ENCODE measurements around the gene ERBB2.

Gene ERBB2

GRCh38 chr17:39704821-39705551 is 5.1 kb downstream of the ERBB2 start:
- no peak overlapping the region for H2AK5ac ChIP-seq (ENCODE audit: low read length)
- H3K4ac ChIP-seq (ENCODE audit: low read depth, low read length) = no peak overlapping the region
- peaks cover 57% of the 10 kb centered on the region for H3K79me2 ChIP-seq (ENCODE audit: control insufficient read depth, insufficient read depth, low read length)
- no peak overlapping the region for H3K18ac ChIP-seq (ENCODE audit: low read length)
- peaks cover 12% of the 10 kb centered on the region for H3K79me1 ChIP-seq (ENCODE audit: low read length)
- H3K4me3 ChIP-seq (ENCODE audit: low read length) = no peak overlapping the region
- H3K36me3 ChIP-seq (ENCODE audit: control insufficient read depth, insufficient read depth, low read length) = peaks cover 8% of the 10 kb centered on the region
- H2BK5ac ChIP-seq (ENCODE audit: low read length) = peak overlapping the region; percentile 4
- peak overlapping the region; percentile 3 for H3K9ac ChIP-seq (ENCODE audit: low read length)
- peak overlapping the region; percentile 80 for H3K56ac ChIP-seq (ENCODE audit: low read length)
- peak; percentile 45 for DNase-seq
- H3K23ac ChIP-seq (ENCODE audit: low read length) = peak overlapping the region; percentile 96
- no peak overlapping the region for H4K5ac ChIP-seq (ENCODE audit: low read length)
- no peak overlapping the region for H2BK15ac ChIP-seq (replicated peaks; ENCODE audit: low read depth)
- H2BK120ac ChIP-seq (ENCODE audit: low read depth, low read length) = no peak overlapping the region
- no peak overlapping the region for H3K27ac ChIP-seq (ENCODE audit: low read depth, low read length)
- peaks cover 12% of the 10 kb centered on the region for H3K4me1 ChIP-seq (ENCODE audit: control insufficient read depth, low read depth, low read length)
- no peaks in the 10 kb centered on the region for H3K27me3 ChIP-seq (ENCODE audit: insufficient read depth, low read length, poor library complexity)
- no CpG with 5 or more reads among the region's 11 CpGs for WGBS (ENCODE audit: extremely low coverage, insufficient coverage, low lambda C conversion rate)
- no peak overlapping the region for H3K4me2 ChIP-seq (ENCODE audit: low read length)
- no peak overlapping the region for H4K8ac ChIP-seq (ENCODE audit: low read depth, low read length)

GRCh38 chr17:39705786-39706348 is 6.0 kb downstream of the ERBB2 start:
- Histone ChIP-seq H3K79me2 (ENCODE audit: control insufficient read depth, insufficient read depth, low read length) (peaks cover 48% of the 10 kb centered on the region), H3K4me2 (ENCODE audit: low read length) (no peak overlapping the region), H3K27me3 (ENCODE audit: insufficient read depth, low read length, poor library complexity) (no peaks in the 10 kb centered on the region), H4K5ac (ENCODE audit: low read length) (no peak overlapping the region), H3K4me3 (ENCODE audit: low read length) (no peak overlapping the region), H3K4me1 (ENCODE audit: control insufficient read depth, low read depth, low read length) (peaks cover 12% of the 10 kb centered on the region), H3K23ac (ENCODE audit: low read length) (no peak overlapping the region), H2BK120ac (ENCODE audit: low read depth, low read length) (no peak overlapping the region), H3K56ac (ENCODE audit: low read length) (no peak overlapping the region), H3K27ac (ENCODE audit: low read depth, low read length) (no peak overlapping the region), H2AK5ac (ENCODE audit: low read length) (no peak overlapping the region), H2BK5ac (ENCODE audit: low read length) (no peak overlapping the region), H4K8ac (ENCODE audit: low read depth, low read length) (no peak overlapping the region), H3K4ac (ENCODE audit: low read depth, low read length) (no peak overlapping the region), H3K9ac (ENCODE audit: low read length) (no peak overlapping the region), H3K18ac (ENCODE audit: low read length) (no peak overlapping the region), H3K36me3 (ENCODE audit: control insufficient read depth, insufficient read depth, low read length) (peaks cover 10% of the 10 kb centered on the region), H2BK15ac (replicated peaks; ENCODE audit: low read depth) (no peak overlapping the region), H3K79me1 (ENCODE audit: low read length) (peaks cover 12% of the 10 kb centered on the region)
- no peak for DNase-seq
- no CpG with 5 or more reads among the region's 12 CpGs for WGBS (ENCODE audit: extremely low coverage, insufficient coverage, low lambda C conversion rate)

GRCh38 chr17:39706383-39706782 is 6.5 kb downstream of the ERBB2 start:
- Histone ChIP-seq H3K4ac (ENCODE audit: low read depth, low read length) (no peak overlapping the region), H3K4me2 (ENCODE audit: low read length) (no peak overlapping the region), H4K8ac (ENCODE audit: low read depth, low read length) (no peak overlapping the region), H3K4me3 (ENCODE audit: low read length) (no peak overlapping the region), H3K27ac (ENCODE audit: low read depth, low read length) (no peak overlapping the region), H3K36me3 (ENCODE audit: control insufficient read depth, insufficient read depth, low read length) (peaks cover 10% of the 10 kb centered on the region), H3K56ac (ENCODE audit: low read length) (no peak overlapping the region), H3K9ac (ENCODE audit: low read length) (no peak overlapping the region), H3K4me1 (ENCODE audit: control insufficient read depth, low read depth, low read length) (peaks cover 8% of the 10 kb centered on the region), H2BK5ac (ENCODE audit: low read length) (no peak overlapping the region), H3K79me2 (ENCODE audit: control insufficient read depth, insufficient read depth, low read length) (peaks cover 43% of the 10 kb centered on the region), H3K27me3 (ENCODE audit: insufficient read depth, low read length, poor library complexity) (no peaks in the 10 kb centered on the region), H3K79me1 (ENCODE audit: low read length) (peaks cover 10% of the 10 kb centered on the region), H2AK5ac (ENCODE audit: low read length) (no peak overlapping the region), H4K5ac (ENCODE audit: low read length) (no peak overlapping the region), H3K18ac (ENCODE audit: low read length) (no peak overlapping the region), H2BK120ac (ENCODE audit: low read depth, low read length) (no peak overlapping the region), H3K23ac (ENCODE audit: low read length) (no peak overlapping the region), H2BK15ac (replicated peaks; ENCODE audit: low read depth) (no peak overlapping the region)
- WGBS (ENCODE audit: extremely low coverage, insufficient coverage, low lambda C conversion rate) = no CpG with 5 or more reads among the region's 8 CpGs
- DNase-seq = no peak

- Histone ChIP-seq H3K36me3 (ENCODE audit: control insufficient read depth, insufficient read depth, low read length) (peaks cover 11% of the 10 kb centered on the region), H2BK5ac (ENCODE audit: low read length) (no peak overlapping the region), H4K5ac (ENCODE audit: low read length) (no peak overlapping the region), H3K23ac (ENCODE audit: low read length) (no peak overlapping the region), H3K27me3 (ENCODE audit: insufficient read depth, low read length, poor library complexity) (no peaks in the 10 kb centered on the region), H4K8ac (ENCODE audit: low read depth, low read length) (no peak overlapping the region), H3K4me3 (ENCODE audit: low read length) (no peak overlapping the region), H3K4ac (ENCODE audit: low read depth, low read length) (no peak overlapping the region), H2AK5ac (ENCODE audit: low read length) (no peak overlapping the region), H3K27ac (ENCODE audit: low read depth, low read length) (no peak overlapping the region), H3K4me2 (ENCODE audit: low read length) (no peak overlapping the region), H2BK15ac (replicated peaks; ENCODE audit: low read depth) (no peak overlapping the region), H3K9ac (ENCODE audit: low read length) (no peak overlapping the region), H3K18ac (ENCODE audit: low read length) (no peak overlapping the region), H3K56ac (ENCODE audit: low read length) (no peak overlapping the region), H3K79me1 (ENCODE audit: low read length) (peaks cover 9% of the 10 kb centered on the region), H2BK120ac (ENCODE audit: low read depth, low read length) (no peak overlapping the region), H3K4me1 (ENCODE audit: control insufficient read depth, low read depth, low read length) (peaks cover 8% of the 10 kb centered on the region), H3K79me2 (ENCODE audit: control insufficient read depth, insufficient read depth, low read length) (peaks cover 38% of the 10 kb centered on the region)
- no peak for DNase-seq
- no CpG with 5 or more reads among the region's 7 CpGs for WGBS (ENCODE audit: extremely low coverage, insufficient coverage, low lambda C conversion rate)
These were observed 7.1 kb downstream of the ERBB2 start for GRCh38 chr17:39706921-39707337.

- Histone ChIP-seq H2BK15ac (replicated peaks; ENCODE audit: low read depth) (no peak overlapping the region), H4K8ac (ENCODE audit: low read depth, low read length) (no peak overlapping the region), H3K36me3 (ENCODE audit: control insufficient read depth, insufficient read depth, low read length) (peaks cover 14% of the 10 kb centered on the region)
These were observed 9.6 kb downstream of the ERBB2 start for GRCh38 chr17:39709319-39709997.

More at GRCh38 chr17:39709319-39709997, 9.6 kb downstream of the ERBB2 start:
- no peak overlapping the region for H3K18ac ChIP-seq (ENCODE audit: low read length)
- DNase-seq = no peak
- H3K9ac ChIP-seq (ENCODE audit: low read length) = no peak overlapping the region
- no peak overlapping the region for H4K5ac ChIP-seq (ENCODE audit: low read length)
- no peak overlapping the region for H3K4me2 ChIP-seq (ENCODE audit: low read length)
- no peaks in the 10 kb centered on the region for H3K27me3 ChIP-seq (ENCODE audit: insufficient read depth, low read length, poor library complexity)
- WGBS (ENCODE audit: extremely low coverage, insufficient coverage, low lambda C conversion rate) = no CpG with 5 or more reads among the region's 14 CpGs
- no peak overlapping the region for H3K56ac ChIP-seq (ENCODE audit: low read length)
- H3K23ac ChIP-seq (ENCODE audit: low read length) = no peak overlapping the region
- no peak overlapping the region for H2BK5ac ChIP-seq (ENCODE audit: low read length)
- H3K79me2 ChIP-seq (ENCODE audit: control insufficient read depth, insufficient read depth, low read length) = peaks cover 16% of the 10 kb centered on the region
- no peak overlapping the region for H3K4ac ChIP-seq (ENCODE audit: low read depth, low read length)
- H3K27ac ChIP-seq (ENCODE audit: low read depth, low read length) = no peak overlapping the region
- no peak overlapping the region for H3K4me3 ChIP-seq (ENCODE audit: low read length)
- H2BK120ac ChIP-seq (ENCODE audit: low read depth, low read length) = no peak overlapping the region
- H3K4me1 ChIP-seq (ENCODE audit: control insufficient read depth, low read depth, low read length) = peaks cover 7% of the 10 kb centered on the region
- no peak overlapping the region for H2AK5ac ChIP-seq (ENCODE audit: low read length)
- peaks cover 7% of the 10 kb centered on the region for H3K79me1 ChIP-seq (ENCODE audit: low read length)
